HG03103 (cell line): ENCODE results near the gene SELENOW.
"Not testable (repeated sequence)": the region's sequence is repeated elsewhere in the genome, so short reads cannot be mapped to it uniquely, and the experiment has no call there.

ENCODE experiments used
- ATAC-seq: cut with Tn5 transposase; IDR thresholded peaks from one replicate; pipeline ENCODE4 v1.9.1; 2021; ENCODE audit warnings: low read depth; ENCODE audit not compliant: unreplicated experiment

The SELENOW gene

DNA sequence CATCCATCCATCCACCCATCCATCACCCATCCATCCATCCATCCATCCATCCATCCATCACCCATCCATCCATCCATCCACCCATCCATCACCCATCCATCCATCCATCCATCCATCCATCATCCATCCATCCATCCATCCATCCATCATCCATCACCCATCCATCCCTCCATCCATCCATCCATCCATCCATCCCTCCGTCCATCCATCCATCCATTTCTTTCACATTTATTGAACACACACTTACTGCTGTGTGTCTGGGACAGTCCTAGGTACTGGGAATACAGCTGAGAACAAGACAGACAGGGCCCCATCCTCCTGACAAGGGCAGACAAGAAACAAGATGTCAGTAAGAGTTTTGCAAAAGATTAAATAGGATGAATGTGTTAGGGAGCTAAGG lies 39.7 kb downstream of the SELENOW start:
- ATAC-seq = not testable (repeated sequence)

DNA sequence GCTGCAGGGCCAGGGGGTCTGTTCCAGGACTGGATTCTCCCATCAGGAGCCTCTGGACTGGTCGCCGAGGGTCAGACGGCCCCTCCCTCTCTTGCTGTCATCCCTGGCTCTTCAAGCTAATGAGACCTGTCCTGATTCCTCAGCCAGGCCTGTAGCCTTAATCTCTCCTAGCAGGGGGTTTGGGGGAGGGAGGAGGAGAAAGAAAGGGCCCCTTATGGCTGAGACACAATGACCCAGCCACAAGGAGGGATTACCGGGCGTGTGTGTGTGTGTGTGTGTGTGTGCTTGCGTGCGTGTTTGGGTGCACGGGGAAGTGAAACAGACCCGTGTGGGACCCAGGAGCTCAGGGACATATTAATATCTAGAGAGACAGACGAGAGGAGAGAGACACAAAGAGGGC lies 41.4 kb downstream of the SELENOW start:
- ATAC-seq = no peak

DNA sequence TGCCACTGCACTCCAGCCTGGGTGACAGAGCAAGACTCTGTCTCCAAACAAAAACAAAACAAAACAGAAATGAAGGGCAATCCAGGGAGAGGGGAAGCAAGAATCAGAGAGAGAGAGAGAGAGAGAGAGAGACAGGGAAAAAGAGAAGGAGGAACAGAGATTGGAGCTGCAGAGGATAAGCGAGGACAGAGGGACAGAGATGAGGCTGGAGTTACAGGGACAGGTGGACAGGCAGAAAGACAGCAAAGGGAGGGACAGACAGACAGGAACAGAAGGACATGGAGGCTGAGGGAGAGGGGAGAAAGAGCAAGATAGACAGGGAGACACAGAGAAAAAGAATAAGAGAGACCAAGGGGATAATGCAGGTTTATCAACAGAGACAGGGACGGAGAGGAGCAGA lies 41.9 kb downstream of the SELENOW start:
- ATAC-seq = no peak

DNA sequence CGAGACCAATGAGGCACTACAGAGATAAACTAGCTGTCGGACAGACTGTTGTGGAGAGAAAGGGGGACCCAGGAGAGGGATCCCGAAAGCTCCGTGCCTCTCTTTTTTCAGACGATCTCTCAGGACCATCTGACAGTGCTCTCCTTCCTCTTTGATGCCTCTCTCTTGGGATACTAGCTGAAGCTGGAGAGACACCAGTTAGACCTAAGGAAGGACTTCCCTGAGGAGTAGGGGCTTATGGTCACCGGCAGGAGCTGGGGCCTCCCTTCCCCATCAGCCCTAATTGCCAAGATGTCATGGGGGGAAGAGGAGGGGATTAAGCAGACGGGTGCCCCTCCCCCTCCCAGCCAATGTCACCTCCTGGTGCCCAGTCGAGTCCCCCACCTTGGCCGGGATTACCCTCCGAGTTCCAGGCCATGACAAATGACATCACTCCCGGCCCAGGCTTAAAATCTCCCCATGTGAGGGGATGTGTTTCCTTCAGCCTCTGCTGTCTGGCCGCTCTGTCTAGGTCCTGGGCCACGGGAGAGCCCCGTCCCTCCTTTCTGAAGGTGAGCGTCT lies 43.0 kb downstream of the SELENOW start, which contains the start of gene CRX:
TSS of gene CRX (plus strand) at position 478 of the 561 bp plus-strand sequence. CDS start 12,507 bp downstream, outside the sequence.
- ATAC-seq = no peak

DNA sequence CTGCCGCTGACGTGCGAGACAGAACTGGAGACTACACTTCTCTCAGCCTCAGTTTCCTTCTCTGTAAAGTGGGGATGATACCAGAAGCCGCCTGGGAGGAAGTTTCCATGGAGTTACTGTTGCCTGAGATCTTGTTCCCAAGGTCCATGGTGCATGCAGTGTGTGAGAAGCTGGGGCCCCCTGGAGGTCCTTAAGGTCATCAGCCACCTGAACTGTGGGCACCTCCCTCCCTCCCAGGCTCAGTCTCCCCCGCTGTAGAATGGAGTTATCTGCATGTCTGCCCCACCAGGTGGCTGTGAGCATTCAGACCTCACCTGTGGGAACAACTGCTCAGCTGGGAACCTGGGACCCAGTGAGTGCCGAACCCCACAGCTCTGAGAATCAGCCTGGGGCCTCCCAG lies 45.9 kb downstream of the SELENOW start:
- ATAC-seq = no peak

DNA sequence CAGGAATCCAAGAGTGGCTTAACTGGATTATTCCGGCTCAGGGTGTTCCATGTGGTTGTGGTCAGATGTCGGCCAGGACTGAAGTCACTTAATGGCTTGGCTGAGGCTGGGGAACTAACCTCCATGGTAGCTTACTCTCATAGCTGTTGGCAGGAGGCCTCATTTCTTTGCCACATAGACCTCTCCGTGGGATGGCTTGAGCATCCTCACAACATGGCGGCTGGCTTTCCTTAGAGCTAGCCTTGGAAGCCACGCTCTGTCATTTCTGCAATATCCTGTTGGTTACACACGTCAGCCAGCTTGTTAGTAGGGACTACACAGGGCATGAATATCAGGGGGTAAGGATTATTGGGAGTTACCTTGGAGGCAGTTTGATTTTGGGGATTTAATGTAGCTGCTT lies 48.3 kb downstream of the SELENOW start:
- ATAC-seq = no peak

DNA sequence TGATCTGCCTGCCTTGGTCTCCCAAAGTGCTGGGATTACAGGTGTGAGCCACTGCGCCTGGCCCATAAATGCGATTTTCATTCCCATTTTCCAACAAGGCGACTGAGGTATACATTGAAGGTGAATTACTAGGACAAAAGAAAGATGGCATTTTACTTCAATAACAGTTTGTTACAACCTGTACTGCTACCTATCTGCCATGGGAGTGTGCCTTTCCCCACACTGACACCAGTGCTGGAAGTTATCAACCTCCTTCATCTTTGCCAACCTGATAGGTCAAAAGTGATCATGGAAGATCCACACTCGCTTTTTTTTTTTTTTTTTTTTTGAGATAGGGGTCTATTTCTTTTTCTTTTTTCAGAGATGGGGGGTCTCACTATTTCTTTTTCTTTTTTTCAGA lies 54.2 kb downstream of the SELENOW start:
- ATAC-seq = no peak
